SK-N-SH (cell line): Measurements from ENCODE around the gene NOP16. TPM values are rescaled to one million over a fixed set of nuclear protein-coding genes. Genes with fewer than 3 reads are reported as not detected.

ENCODE experiments used
- CTCF ChIA-PET: fragments of 300-600, 350-600 bp; formaldehyde crosslinking; extraction: SDS; loops from one replicate; lab custom pipeline; 2021; lab: Yijun Ruan, JAX
- POLR2A ChIA-PET: fragments of 350-600 bp; sonication (Branson Sonifier 250); formaldehyde crosslinking; extraction: SDS; loops from one replicate; lab custom pipeline; 2020; ENCODE audit warnings: antibody characterized with exemption, inconsistent platforms; lab: Yijun Ruan, JAX
- DNase-seq: peaks from one replicate; pipeline ENCODE4 v3.0.0; 2012
- H2AFZ ChIP-seq: fragments of 200-600 bp; sonication (generic); 2 replicates; pipeline ENCODE4 v1.8.1; 2016; ENCODE audit warnings: antibody characterized with exemption, mild to moderate bottlenecking, low read depth
- H3F3A ChIP-seq: fragments of 200-600 bp; sonication (generic); replicated peaks from 2 replicates; pipeline ENCODE3; 2016; ENCODE audit warnings: antibody characterized with exemption, mild to moderate bottlenecking; ENCODE audit not compliant: insufficient read depth
- H3K27ac ChIP-seq, 2 experiments: fragments of 200-500 bp in 1 of 2; fragments of 200-600 bp in 1 of 2; sonication (Bioruptor generic) in 1 of 2; sonication (generic), shearing (Covaris generic) in 1 of 2; 2 replicates each; pipeline versions ENCODE4 v1.5.1 to v1.6.1; 2014 to 2016; ENCODE audit warnings: low read depth in 2 of 2, inconsistent platforms in 1 of 2, low read length in 1 of 2, mild to moderate bottlenecking in 1 of 2, mixed read lengths in 1 of 2
- H3K27me3 ChIP-seq: fragments of 200-600 bp; sonication (generic), shearing (Covaris generic); 2 replicates; pipeline ENCODE4 v1.6.1; 2016; ENCODE audit warnings: mixed run types; ENCODE audit not compliant: insufficient read depth
- H3K36me3 ChIP-seq, 2 experiments: fragments of 200-500 bp in 1 of 2; fragments of 200-600 bp in 1 of 2; sonication (Bioruptor generic) in 1 of 2; sonication (generic) in 1 of 2; replicated peaks in 1 of 2; 2 replicates each; pipeline versions ENCODE3 to v1.5.1; 2014 to 2016; ENCODE audit warnings: low read length in 1 of 2, mild to moderate bottlenecking in 1 of 2; ENCODE audit not compliant: insufficient read depth in 2 of 2, control insufficient read depth in 1 of 2
- H3K4me1 ChIP-seq, 2 experiments: fragments of 200-500 bp in 1 of 2; fragments of 200-600 bp in 1 of 2; sonication (Bioruptor generic) in 1 of 2; sonication (generic), shearing (Covaris generic) in 1 of 2; 2 replicates each; pipeline versions ENCODE4 v1.5.1 to v1.6.1; 2014 to 2016; ENCODE audit warnings: low read depth in 1 of 2, low read length in 1 of 2, mixed run types in 1 of 2; ENCODE audit not compliant: insufficient read depth in 2 of 2, control insufficient read depth in 1 of 2
- H3K4me2 ChIP-seq: fragments of 200-600 bp; sonication (generic), shearing (Covaris generic); 2 replicates; pipeline ENCODE4 v1.6.1; 2017; ENCODE audit warnings: mixed run types
- H3K4me3 ChIP-seq, 2 experiments: fragments of 200-500 bp in 1 of 2; fragments of 200-600 bp in 1 of 2; sonication (Bioruptor generic) in 1 of 2; sonication (generic), shearing (Covaris generic) in 1 of 2; 2 replicates each; pipeline versions ENCODE4 v1.5.1 to v1.8.1; 2014 to 2016; ENCODE audit warnings: low read depth in 2 of 2, inconsistent platforms in 1 of 2, low read length in 1 of 2, mild to moderate bottlenecking in 1 of 2, mixed read lengths in 1 of 2, moderate library complexity in 1 of 2
- H3K79me2 ChIP-seq: fragments of 200-600 bp; sonication (generic); 2 replicates; pipeline ENCODE4 v1.8.1; 2017; ENCODE audit warnings: mild to moderate bottlenecking; ENCODE audit not compliant: insufficient read depth
- H3K9ac ChIP-seq: fragments of 200-600 bp; sonication (generic); 2 replicates; pipeline ENCODE4 v1.6.1; 2017; ENCODE audit warnings: mixed run types
- H3K9me2 ChIP-seq: fragments of 200-600 bp; sonication (generic); 2 replicates; pipeline ENCODE4 v1.6.1; 2017; ENCODE audit warnings: mixed run types
- H3K9me3 ChIP-seq: fragments of 200-600 bp; sonication (generic); 2 replicates; pipeline ENCODE4 v1.6.1; 2017; ENCODE audit warnings: mixed run types, mild to moderate bottlenecking, moderate library complexity
- H4K20me1 ChIP-seq: fragments of 200-600 bp; sonication (generic); 2 replicates; pipeline ENCODE4 v1.6.1; 2017; ENCODE audit warnings: mild to moderate bottlenecking, mixed run types; ENCODE audit not compliant: insufficient read depth
- MEF2A ChIP-seq: IDR thresholded peaks from 2 replicates; pipeline ENCODE4 v1.4.0; 2012; ENCODE audit warnings: low read depth, borderline replicate concordance
- SIN3A ChIP-seq: IDR thresholded peaks from 2 replicates; pipeline ENCODE4 v1.6.1; 2012; ENCODE audit warnings: low read depth, mild to moderate bottlenecking, low read length, moderate library complexity, borderline replicate concordance
- WGBS: methylation state at CpG from one replicate; pipeline ENCODE4 v1.1.6; 2017; ENCODE audit warnings: low lambda C conversion rate; 5-methylcytosine and 5-hydroxymethylcytosine counted together
- polyA plus RNA-seq, 3 experiments: library from polyadenylated mRNA; depleted of rRNA; stranded (reverse); fragments of >200 nt; gene quantifications; 2 replicates each; pipeline ENCODE4 v1.2.3, GENCODE V29; 2012
- TF ChIP-seq, protein P1 (sequence below): IDR thresholded peaks from 2 replicates; pipeline ENCODE4 v1.4.0; 2012; ENCODE audit warnings: low read depth, borderline replicate concordance
- TF ChIP-seq, protein P2 (sequence below): fragments of 200-600 bp; sonication (generic); IDR thresholded peaks from 2 replicates; pipeline ENCODE4 v1.6.1; 2017; ENCODE audit warnings: antibody characterized with exemption, mild to moderate bottlenecking, moderate library complexity
- TF ChIP-seq, protein P3 (sequence below): fragments of 150-350 bp; IDR thresholded peaks from 2 replicates; pipeline ENCODE4 v1.6.1; 2017; ENCODE audit warnings: antibody characterized with exemption, low read length, low read depth, borderline replicate concordance

Gene NOP16
- polyA plus RNA-seq, 1 of the 3 experiments (the other 2 are of a cell fraction): 158 TPM

DNA sequence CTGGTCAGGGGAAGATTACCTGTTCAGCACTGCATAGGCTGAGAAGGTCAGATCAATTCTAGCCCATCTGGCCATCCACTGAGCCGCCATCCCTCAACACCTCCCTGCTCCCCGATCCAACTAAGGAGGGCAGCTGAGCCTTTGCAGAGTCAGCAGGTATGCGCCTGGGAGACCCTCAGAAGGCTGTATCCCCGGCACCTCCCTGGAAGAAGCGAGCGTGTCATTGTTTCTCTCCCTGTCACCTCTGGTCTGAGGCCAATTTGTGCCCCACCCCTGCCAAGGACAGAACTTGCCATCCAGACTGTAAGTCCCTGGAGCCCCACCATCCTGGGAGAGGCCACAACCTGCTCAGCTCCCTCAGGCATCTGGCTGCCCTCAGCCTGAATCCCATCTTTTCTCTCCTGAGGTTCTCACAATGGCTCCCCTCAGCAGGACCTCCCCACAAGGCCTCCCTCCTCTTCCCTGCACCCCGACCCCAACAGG lies 25.4 kb upstream of the NOP16 start:
- CTCF ChIA-PET: interaction anchor here (1.8 kb wide), 1 partner anchor 34 kb away, joined by 6 read pairs; the partner anchor contains the start of gene FAF2
- peak; percentile 6 for DNase-seq
- Histone ChIP-seq H3K79me2 (peaks cover 21% of the 10 kb centered on the region; the same call in 1 of the 2 replicates), H3K9me3 (no peaks in the 10 kb centered on the region), H3K4me3 (no peak overlapping the region), H3K36me3 (peaks cover 0 to 5% of the 10 kb centered on the region in 2 experiments), H3F3A (no peaks in the 10 kb centered on the region), H3K9ac (no peak overlapping the region), H3K4me1 (peaks cover 0 to 12% of the 10 kb centered on the region in 2 experiments; a peak in 2 of 4 replicates), H3K4me2 (no peak overlapping the region), H3K27me3 (no peaks in the 10 kb centered on the region), H3K9me2 (no peaks in the 10 kb centered on the region), H2AFZ (no peak overlapping the region), H3K27ac (no peak overlapping the region), H4K20me1 (no peaks in the 10 kb centered on the region)
- 92% methylated on average over 7 of the region's 7 CpGs for WGBS
- POLR2A ChIA-PET: no interaction called here
- TF ChIP-seq, protein P1, sequence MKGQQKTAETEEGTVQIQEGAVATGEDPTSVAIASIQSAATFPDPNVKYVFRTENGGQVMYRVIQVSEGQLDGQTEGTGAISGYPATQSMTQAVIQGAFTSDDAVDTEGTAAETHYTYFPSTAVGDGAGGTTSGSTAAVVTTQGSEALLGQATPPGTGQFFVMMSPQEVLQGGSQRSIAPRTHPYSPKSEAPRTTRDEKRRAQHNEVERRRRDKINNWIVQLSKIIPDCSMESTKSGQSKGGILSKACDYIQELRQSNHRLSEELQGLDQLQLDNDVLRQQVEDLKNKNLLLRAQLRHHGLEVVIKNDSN: no peak
- no peak for TF ChIP-seq SIN3A

DNA sequence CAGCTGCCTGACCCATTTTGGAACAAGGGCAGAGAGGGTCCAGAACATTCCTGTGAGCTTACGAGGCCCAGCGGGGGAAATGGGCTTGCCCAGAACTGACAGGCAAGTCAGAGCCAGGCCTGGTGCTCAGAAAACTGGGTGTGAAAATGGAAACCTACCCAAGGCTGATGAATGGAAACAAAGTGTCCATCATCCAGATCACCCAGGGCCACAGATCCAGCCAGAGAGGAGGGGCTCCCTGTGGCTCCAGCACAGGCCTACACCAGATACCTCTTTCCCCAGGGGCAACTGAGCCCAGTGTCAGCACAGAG lies 24.8 kb upstream of the NOP16 start:
- no peaks in the 10 kb centered on the region for H4K20me1 ChIP-seq
- H3K4me1 ChIP-seq: peaks cover 0 to 12% of the 10 kb centered on the region in 2 experiments; a peak in 2 of 4 replicates
- ChIA-PET CTCF (interaction anchor here (1.8 kb wide), 1 partner anchor 34 kb away, joined by 6 read pairs; the partner anchor contains the start of gene FAF2), POLR2A (no interaction called here)
- peak; percentile 9 for DNase-seq
- H3K79me2 ChIP-seq: peaks cover 21% of the 10 kb centered on the region; the same call in 1 of the 2 replicates
- no peak overlapping the region for H3K4me3 ChIP-seq
- WGBS: 96% methylated on average over 2 of the region's 2 CpGs
- H3K27ac ChIP-seq: no peak overlapping the region
- TF ChIP-seq, protein P2, sequence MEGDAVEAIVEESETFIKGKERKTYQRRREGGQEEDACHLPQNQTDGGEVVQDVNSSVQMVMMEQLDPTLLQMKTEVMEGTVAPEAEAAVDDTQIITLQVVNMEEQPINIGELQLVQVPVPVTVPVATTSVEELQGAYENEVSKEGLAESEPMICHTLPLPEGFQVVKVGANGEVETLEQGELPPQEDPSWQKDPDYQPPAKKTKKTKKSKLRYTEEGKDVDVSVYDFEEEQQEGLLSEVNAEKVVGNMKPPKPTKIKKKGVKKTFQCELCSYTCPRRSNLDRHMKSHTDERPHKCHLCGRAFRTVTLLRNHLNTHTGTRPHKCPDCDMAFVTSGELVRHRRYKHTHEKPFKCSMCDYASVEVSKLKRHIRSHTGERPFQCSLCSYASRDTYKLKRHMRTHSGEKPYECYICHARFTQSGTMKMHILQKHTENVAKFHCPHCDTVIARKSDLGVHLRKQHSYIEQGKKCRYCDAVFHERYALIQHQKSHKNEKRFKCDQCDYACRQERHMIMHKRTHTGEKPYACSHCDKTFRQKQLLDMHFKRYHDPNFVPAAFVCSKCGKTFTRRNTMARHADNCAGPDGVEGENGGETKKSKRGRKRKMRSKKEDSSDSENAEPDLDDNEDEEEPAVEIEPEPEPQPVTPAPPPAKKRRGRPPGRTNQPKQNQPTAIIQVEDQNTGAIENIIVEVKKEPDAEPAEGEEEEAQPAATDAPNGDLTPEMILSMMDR: no peak
- no peak for TF ChIP-seq MEF2A
- TF ChIP-seq, protein P3, sequence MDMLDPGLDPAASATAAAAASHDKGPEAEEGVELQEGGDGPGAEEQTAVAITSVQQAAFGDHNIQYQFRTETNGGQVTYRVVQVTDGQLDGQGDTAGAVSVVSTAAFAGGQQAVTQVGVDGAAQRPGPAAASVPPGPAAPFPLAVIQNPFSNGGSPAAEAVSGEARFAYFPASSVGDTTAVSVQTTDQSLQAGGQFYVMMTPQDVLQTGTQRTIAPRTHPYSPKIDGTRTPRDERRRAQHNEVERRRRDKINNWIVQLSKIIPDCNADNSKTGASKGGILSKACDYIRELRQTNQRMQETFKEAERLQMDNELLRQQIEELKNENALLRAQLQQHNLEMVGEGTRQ: no peak
- H3K9ac ChIP-seq: no peak overlapping the region
- no peak overlapping the region for H3K4me2 ChIP-seq
- no peaks in the 10 kb centered on the region for H3K27me3 ChIP-seq
- no peaks in the 10 kb centered on the region for H3K9me3 ChIP-seq
- no peaks in the 10 kb centered on the region for H3K9me2 ChIP-seq
- H2AFZ ChIP-seq: no peak overlapping the region
- no peaks in the 10 kb centered on the region for H3F3A ChIP-seq
- peaks cover 0 to 5% of the 10 kb centered on the region in 2 experiments for H3K36me3 ChIP-seq
